Liver (tissue), 2 donors: ENCODE results near the gene ISCU.

Experiments used
- FOXA1 ChIP-seq: IDR thresholded peaks from 2 replicates; pipeline ENCODE4 v1.6.1; 2016; ENCODE audit warnings: antibody characterized with exemption
- RAD21 ChIP-seq, 2 donors: IDR thresholded peaks; 2 replicates each; pipeline ENCODE4 v1.6.1; 2016; ENCODE audit warnings: antibody characterized with exemption in 2 of 2, mild to moderate bottlenecking in 2 of 2
- YY1 ChIP-seq: IDR thresholded peaks from 2 replicates; pipeline ENCODE4 v1.6.1; 2016; ENCODE audit warnings: antibody characterized with exemption, mild to moderate bottlenecking
- donor health status: healthy.

GRCh38 chr12:108514468-108514972 lies 47.9 kb upstream of the ISCU start:
- TF ChIP-seq RAD21 (IDR thresholded peaks at IDR 0.05) (no peak), FOXA1 (no peak), YY1 (no peak)
